AG04450 (cell line): Measurements from ENCODE around the gene CFL1. TPM values are rescaled to one million over a fixed set of nuclear protein-coding genes. Genes with fewer than 3 reads are reported as not detected.

Experiments
- CTCF ChIA-PET: fragments of 300-600, 350-600 bp; formaldehyde crosslinking; extraction: SDS; loops from one replicate; lab custom pipeline; 2022; ENCODE audit warnings: antibody characterized with exemption, inconsistent platforms; lab: Charles Lee
- POLR2A ChIA-PET: fragments of 350-600 bp; formaldehyde crosslinking; extraction: SDS; loops from one replicate; lab custom pipeline; 2021; ENCODE audit warnings: antibody characterized with exemption, inconsistent platforms; lab: Yijun Ruan, JAX
- DNase-seq: peaks from one replicate; pipeline ENCODE4 v3.0.0-alpha.2; 2011; ENCODE audit warnings: low read depth, low spot score
- H3K27ac ChIP-seq: one replicate; pipeline ENCODE4 v1.5.1; 2012; ENCODE audit warnings: low read depth, low read length, control low read depth
- H3K27me3 ChIP-seq: one replicate; pipeline ENCODE4 v1.6.0; 2012; ENCODE audit warnings: low read length; ENCODE audit not compliant: control insufficient read depth, insufficient read depth
- H3K4me3 ChIP-seq: 2 replicates; pipeline ENCODE4 v1.5.1; 2011; ENCODE audit warnings: mild to moderate bottlenecking, low read depth, low read length, control low read depth
- H3K9me3 ChIP-seq: 2 replicates; pipeline ENCODE4 v1.5.1; 2012; ENCODE audit warnings: low read length; ENCODE audit not compliant: control insufficient read depth, insufficient read depth
- polyA plus RNA-seq: library from polyadenylated mRNA; depleted of rRNA; stranded (reverse); fragments of >200 nt; gene quantifications from 2 replicates; pipeline ENCODE4 v1.2.3, GENCODE V29; 2011
- TF ChIP-seq, protein P1 (sequence below): IDR thresholded peaks from 2 replicates; pipeline ENCODE4 v1.5.1; 2011; ENCODE audit warnings: low read depth, low read length, control low read depth, inconsistent platforms

CFL1 gene
- polyA plus RNA-seq, 1 experiment: 1,553 TPM

DNA sequence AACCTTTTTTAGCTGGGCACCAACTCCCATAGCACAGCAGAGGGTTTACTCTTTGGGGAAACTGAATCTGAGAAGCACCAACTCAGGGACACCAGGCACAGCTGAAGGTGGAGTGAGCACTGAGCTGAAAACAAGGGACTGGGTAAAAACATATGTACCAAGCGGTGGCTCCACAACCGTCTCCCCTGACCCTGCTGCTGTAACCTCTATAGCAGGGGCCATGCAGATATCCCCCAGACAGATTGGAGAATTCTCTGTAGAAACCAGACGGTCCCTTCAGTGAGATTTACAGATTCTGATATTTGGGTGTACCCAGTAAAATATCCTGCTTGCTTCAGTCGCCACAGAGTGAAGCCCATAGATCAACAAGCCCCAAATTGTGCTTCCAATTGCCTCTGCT lies 28.5 kb downstream of the CFL1 start:
- Histone ChIP-seq H3K27ac (no peak overlapping the region), H3K27me3 (peaks cover 33% of the 10 kb centered on the region), H3K4me3 (no peak overlapping the region), H3K9me3 (no peaks in the 10 kb centered on the region; the same call in 1 of the 2 replicates)
- ChIA-PET POLR2A (interaction anchor here (0.7 kb wide), 1 partner anchor 14 kb away, joined by 4 read pairs; no protein-coding TSS in a partner anchor), CTCF (interaction anchor here (1.6 kb wide), 1 partner anchor 11 kb away, joined by 7 read pairs; no protein-coding TSS in a partner anchor)
- TF ChIP-seq, protein P1, sequence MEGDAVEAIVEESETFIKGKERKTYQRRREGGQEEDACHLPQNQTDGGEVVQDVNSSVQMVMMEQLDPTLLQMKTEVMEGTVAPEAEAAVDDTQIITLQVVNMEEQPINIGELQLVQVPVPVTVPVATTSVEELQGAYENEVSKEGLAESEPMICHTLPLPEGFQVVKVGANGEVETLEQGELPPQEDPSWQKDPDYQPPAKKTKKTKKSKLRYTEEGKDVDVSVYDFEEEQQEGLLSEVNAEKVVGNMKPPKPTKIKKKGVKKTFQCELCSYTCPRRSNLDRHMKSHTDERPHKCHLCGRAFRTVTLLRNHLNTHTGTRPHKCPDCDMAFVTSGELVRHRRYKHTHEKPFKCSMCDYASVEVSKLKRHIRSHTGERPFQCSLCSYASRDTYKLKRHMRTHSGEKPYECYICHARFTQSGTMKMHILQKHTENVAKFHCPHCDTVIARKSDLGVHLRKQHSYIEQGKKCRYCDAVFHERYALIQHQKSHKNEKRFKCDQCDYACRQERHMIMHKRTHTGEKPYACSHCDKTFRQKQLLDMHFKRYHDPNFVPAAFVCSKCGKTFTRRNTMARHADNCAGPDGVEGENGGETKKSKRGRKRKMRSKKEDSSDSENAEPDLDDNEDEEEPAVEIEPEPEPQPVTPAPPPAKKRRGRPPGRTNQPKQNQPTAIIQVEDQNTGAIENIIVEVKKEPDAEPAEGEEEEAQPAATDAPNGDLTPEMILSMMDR: no peak
- no peak for DNase-seq

DNA sequence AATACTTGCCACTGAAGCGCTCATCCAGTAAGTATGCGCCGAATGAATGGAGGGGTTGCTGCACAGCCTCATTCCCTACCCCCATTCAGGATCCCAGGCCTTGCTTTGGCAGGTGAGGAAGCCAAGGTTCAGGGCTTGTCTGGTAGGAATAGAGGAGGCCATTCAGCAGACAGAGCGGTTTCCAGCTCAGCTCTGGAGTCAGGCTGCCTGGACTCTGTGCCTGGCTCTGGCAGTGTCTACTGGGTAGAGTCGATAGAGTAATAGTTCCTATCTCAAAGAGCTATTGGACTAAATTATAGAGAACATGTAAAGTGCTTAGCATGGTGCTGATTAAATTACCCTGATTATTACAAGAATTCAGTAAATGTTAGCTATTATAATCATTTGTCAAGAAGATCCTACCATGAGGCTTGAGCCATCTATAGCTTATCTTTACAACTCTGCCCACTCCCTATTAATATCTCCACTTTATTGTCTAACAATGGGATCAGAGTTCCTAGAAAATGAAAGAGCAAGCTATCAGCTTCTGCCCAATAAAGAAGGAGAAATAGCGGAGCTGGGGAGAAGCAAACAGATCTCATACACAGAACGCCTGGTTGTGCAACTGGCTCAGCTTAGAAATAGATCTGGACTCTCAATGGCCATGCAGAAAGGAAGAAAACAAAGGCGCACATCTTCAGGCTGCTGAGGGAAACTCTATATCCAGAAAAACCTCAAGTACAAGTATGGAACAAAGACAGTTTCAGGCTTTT lies 30.8 kb downstream of the CFL1 start:
- POLR2A ChIA-PET: interaction anchor here (0.8 kb wide), 1 partner anchor 115 kb away, joined by 3 read pairs; no protein-coding TSS in a partner anchor
- Histone ChIP-seq H3K27me3 (peaks cover 23% of the 10 kb centered on the region), H3K4me3 (no peak overlapping the region), H3K9me3 (no peaks in the 10 kb centered on the region), H3K27ac (no peak overlapping the region)
- CTCF ChIA-PET: interaction anchor here (0.5 to 1.6 kb wide), 8 partner anchors 8 to 218 kb away, joined by 3 to 10 read pairs (median 5); partner anchors contain the start of gene MUS81
- TF ChIP-seq, protein P1: no peak
- no peak for DNase-seq

DNA sequence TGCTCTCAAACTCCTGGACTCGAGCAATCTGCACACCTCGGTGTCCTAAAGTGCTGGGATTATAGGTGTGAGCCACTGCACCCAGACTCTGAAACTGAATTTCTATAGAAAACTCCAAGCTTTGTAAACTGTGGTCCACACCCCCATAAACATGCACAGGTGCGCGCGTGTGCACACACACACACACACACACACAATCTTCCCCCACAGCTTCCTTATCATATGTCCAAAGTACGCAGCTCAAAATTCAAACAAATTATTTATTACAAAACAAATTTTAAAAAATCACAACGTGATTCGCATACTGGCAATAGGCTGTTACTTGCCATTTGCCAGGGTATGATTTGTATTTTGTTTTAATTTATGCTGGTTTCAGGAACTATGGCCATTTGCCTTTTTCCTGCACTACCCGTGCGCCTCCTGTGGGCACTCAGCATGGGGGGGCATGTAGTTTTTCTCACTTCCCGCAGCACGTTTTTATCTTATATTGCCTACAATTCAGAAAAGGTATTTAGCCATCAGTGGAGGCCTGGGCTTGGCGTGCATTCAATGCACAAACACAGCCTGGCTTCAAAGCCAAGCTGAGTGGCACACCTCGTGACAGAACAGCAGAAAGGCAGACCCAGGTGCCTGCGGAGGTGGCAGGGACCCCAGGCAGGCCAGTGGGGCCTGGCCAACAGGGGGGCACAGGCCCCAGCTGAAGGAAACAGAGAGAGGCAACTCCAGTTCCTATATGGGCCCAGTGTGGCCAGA lies 35.0 kb downstream of the CFL1 start:
- no peak overlapping the region for H3K4me3 ChIP-seq
- ChIA-PET POLR2A (interaction anchor here (0.6 kb wide), 1 partner anchor 206 kb away, joined by 9 read pairs; no protein-coding TSS in a partner anchor), CTCF (interaction anchor here (0.8 to 0.9 kb wide), 2 partner anchors 65 to 112 kb away, joined by 3 to 5 read pairs; partner anchors contain the start of gene FIBP)
- no peak for DNase-seq
- no peak overlapping the region for H3K27ac ChIP-seq
- TF ChIP-seq, protein P1: no peak
- H3K9me3 ChIP-seq: no peaks in the 10 kb centered on the region
- H3K27me3 ChIP-seq: peaks cover 11% of the 10 kb centered on the region

DNA sequence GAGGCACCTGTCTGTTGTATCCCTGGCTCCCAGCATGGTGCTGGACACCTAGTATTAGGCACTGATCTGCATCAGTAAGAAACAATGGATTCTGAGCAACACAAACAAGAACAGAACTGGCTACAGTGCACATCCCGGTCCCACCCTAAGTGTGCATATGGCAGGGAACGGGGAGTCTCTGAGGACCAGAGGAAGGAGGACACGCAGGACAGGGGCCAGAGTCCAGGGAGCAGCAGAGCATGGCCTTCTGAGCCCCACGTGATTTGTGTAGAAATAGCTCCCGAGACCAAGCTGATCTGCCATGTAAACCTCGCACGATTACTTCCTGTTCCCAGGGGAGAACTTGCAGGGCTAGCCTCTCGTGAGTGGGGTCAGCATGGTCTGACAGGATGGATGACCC lies 36.9 kb downstream of the CFL1 start:
- Histone ChIP-seq H3K4me3 (no peak overlapping the region), H3K27ac (no peak overlapping the region), H3K27me3 (peaks cover 9% of the 10 kb centered on the region), H3K9me3 (no peaks in the 10 kb centered on the region)
- no peak for DNase-seq
- CTCF ChIA-PET: no interaction called here
- TF ChIP-seq, protein P1: no peak
- POLR2A ChIA-PET: interaction anchor here (0.7 kb wide), 1 partner anchor 228 kb away, joined by 17 read pairs; no protein-coding TSS in a partner anchor
